Hepatocyte (in vitro differentiated cells): ENCODE measurements around the gene FAM222A. TPM values are rescaled to one million over a fixed set of nuclear protein-coding genes. Genes with fewer than 3 reads are reported as not detected.

Source experiments
- DNase-seq: peaks from one replicate; pipeline ENCODE4 v3.0.0-alpha.2; 2016; ENCODE audit warnings: low spot score
- H2AFZ ChIP-seq: fragments of 200-600 bp; sonication (generic); 2 replicates; pipeline ENCODE4 v1.6.0; 2016; ENCODE audit warnings: antibody characterized with exemption, mild to moderate bottlenecking
- H3K27ac ChIP-seq: fragments of 200-600 bp; sonication (generic); 2 replicates; pipeline ENCODE4 v1.5.1; 2016; ENCODE audit warnings: mild to moderate bottlenecking
- H3K27me3 ChIP-seq: fragments of 200-600 bp; sonication (generic); 2 replicates; pipeline ENCODE4 v1.6.1; 2016
- H3K36me3 ChIP-seq: fragments of 200-600 bp; sonication (generic); replicated peaks from 2 replicates; pipeline ENCODE4 v1.5.1; 2016; ENCODE audit warnings: low read depth; ENCODE audit not compliant: insufficient read depth
- H3K4me1 ChIP-seq: fragments of 200-600 bp; sonication (generic); 2 replicates; pipeline ENCODE4 v1.5.1; 2016; ENCODE audit warnings: mild to moderate bottlenecking, moderate library complexity; ENCODE audit not compliant: insufficient read depth
- H3K4me2 ChIP-seq: fragments of 200-600 bp; sonication (generic); 2 replicates; pipeline ENCODE4 v1.6.0; 2016
- H3K4me3 ChIP-seq: fragments of 200-600 bp; sonication (generic); 2 replicates; pipeline ENCODE4 v1.5.1; 2016; ENCODE audit warnings: mild to moderate bottlenecking
- H3K79me2 ChIP-seq: fragments of 200-600 bp; sonication (generic); 2 replicates; pipeline ENCODE4 v1.6.0; 2017; ENCODE audit warnings: mild to moderate bottlenecking
- H3K9me2 ChIP-seq: fragments of 200-600 bp; sonication (generic); replicated peaks from 2 replicates; pipeline ENCODE4 v1.6.0; 2017; ENCODE audit warnings: mild to moderate bottlenecking; ENCODE audit not compliant: insufficient read depth
- H3K9me3 ChIP-seq: fragments of 200-600 bp; sonication (generic); 2 replicates; pipeline ENCODE4 v1.5.1; 2016; ENCODE audit warnings: low read depth, mild to moderate bottlenecking
- H4K20me1 ChIP-seq: fragments of 200-600 bp; sonication (generic); 2 replicates; pipeline ENCODE4 v1.6.0; 2016; ENCODE audit warnings: mild to moderate bottlenecking; ENCODE audit not compliant: insufficient read depth, poor library complexity, severe bottlenecking
- CTCF ChIP-seq: fragments of 200-600 bp; sonication (generic); IDR thresholded peaks from 2 replicates; pipeline ENCODE4 v1.5.1; 2016; ENCODE audit warnings: antibody characterized with exemption, mild to moderate bottlenecking; ENCODE audit not compliant: poor library complexity
- EZH2 ChIP-seq: fragments of 200-600 bp; sonication (generic); IDR thresholded peaks from 2 replicates; pipeline ENCODE4 v1.6.1; 2016; ENCODE audit warnings: antibody characterized with exemption, mild to moderate bottlenecking, borderline replicate concordance
- EZH2phosphoT487 ChIP-seq: fragments of 200-600 bp; sonication (generic); IDR thresholded peaks from one replicate; pipeline ENCODE4 v1.6.1; 2018; ENCODE audit warnings: antibody characterized with exemption, mild to moderate bottlenecking, low read depth, moderate library complexity; ENCODE audit not compliant: unreplicated experiment, severe bottlenecking
- WGBS: methylation state at CpG from one replicate; pipeline ENCODE4 v1.1.6; 2016; ENCODE audit warnings: low lambda C conversion rate; ENCODE audit errors: missing lambda C conversion rate; 5-methylcytosine and 5-hydroxymethylcytosine counted together
- polyA plus RNA-seq: library from polyadenylated mRNA; unstranded; fragments of >200 nt; fragmentation: Nextera tagmentation; extraction: Ambion mirVana; gene quantifications from 2 replicates; pipeline ENCODE4 v1.2.1, GENCODE V29; 2016
- total RNA-seq: library from RNA; depleted of rRNA; stranded (reverse); fragments of >200 nt; gene quantifications from 2 replicates; pipeline ENCODE4 v1.2.3, GENCODE V29; 2014

The FAM222A gene
- total and polyA plus RNA-seq, 2 experiments from 2014 or later: 7.4 to 11.3 TPM

- no peaks in the 10 kb centered on the region for H3K9me3 ChIP-seq
- H3K27me3 ChIP-seq: no peaks in the 10 kb centered on the region
- DNase-seq: no peak
- H3K27ac ChIP-seq: no peak overlapping the region
- no peak overlapping the region for H3K4me3 ChIP-seq
- TF ChIP-seq CTCF (no peak), EZH2phosphoT487 (no peak), EZH2 (no peak)
- H3K4me2 ChIP-seq: no peak overlapping the region
- H3K9me2 ChIP-seq: no peaks in the 10 kb centered on the region
- WGBS: 71% methylated on average over 9 of the region's 9 CpGs
- H2AFZ ChIP-seq: no peak overlapping the region
- H3K36me3 ChIP-seq: no peaks in the 10 kb centered on the region
- H4K20me1 ChIP-seq: no peaks in the 10 kb centered on the region
- H3K4me1 ChIP-seq: peaks cover 33% of the 10 kb centered on the region
- peaks cover 4% of the 10 kb centered on the region for H3K79me2 ChIP-seq
Measured at GRCh38 chr12:109735825-109736551, 22.4 kb downstream of the FAM222A start.

- Histone ChIP-seq H2AFZ (no peak overlapping the region), H3K36me3 (no peaks in the 10 kb centered on the region), H3K4me1 (peaks cover 37% of the 10 kb centered on the region), H3K9me2 (no peaks in the 10 kb centered on the region), H3K4me2 (no peak overlapping the region), H3K4me3 (no peak overlapping the region), H3K27ac (no peak overlapping the region), H3K27me3 (no peaks in the 10 kb centered on the region), H4K20me1 (no peaks in the 10 kb centered on the region), H3K9me3 (no peaks in the 10 kb centered on the region), H3K79me2 (peaks cover 4% of the 10 kb centered on the region)
- no peak for TF ChIP-seq EZH2
- TF ChIP-seq CTCF: no peak
- TF ChIP-seq EZH2phosphoT487: no peak
- peak; percentile 87 for DNase-seq
- 22% methylated on average over 12 of the region's 12 CpGs for WGBS
Measured at GRCh38 chr12:109736552-109737108, 23.0 kb downstream of the FAM222A start.

DNA sequence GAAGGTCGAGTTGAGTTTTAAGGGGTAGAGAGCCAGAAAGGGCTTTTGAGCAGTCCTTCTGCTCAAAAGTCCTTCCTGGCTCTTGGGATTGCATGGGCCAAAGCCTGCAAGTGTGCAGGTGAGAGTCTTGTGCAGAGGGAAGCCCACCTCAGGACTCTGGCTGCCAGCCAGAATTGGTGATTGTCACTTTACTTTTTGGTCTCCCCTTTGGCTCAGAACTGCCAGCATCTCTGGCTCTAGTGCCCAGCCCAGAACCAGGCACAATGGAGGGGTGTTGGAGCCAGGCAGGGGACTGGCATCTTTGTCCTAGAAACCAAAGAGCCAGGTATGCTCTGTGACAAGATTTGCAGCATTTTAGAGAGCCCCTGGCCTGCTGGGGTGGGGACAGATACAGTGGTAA is 23.5 kb downstream of the FAM222A start:
- 7% methylated on average over 1 of the region's 1 CpG for WGBS
- Histone ChIP-seq H3K4me1 (peaks cover 40% of the 10 kb centered on the region), H3K27me3 (no peaks in the 10 kb centered on the region), H3K4me3 (no peak overlapping the region), H3K79me2 (peaks cover 4% of the 10 kb centered on the region), H3K4me2 (peak overlapping the region; percentile 48), H4K20me1 (no peaks in the 10 kb centered on the region), H2AFZ (no peak overlapping the region), H3K9me2 (no peaks in the 10 kb centered on the region), H3K36me3 (no peaks in the 10 kb centered on the region), H3K27ac (no peak overlapping the region), H3K9me3 (no peaks in the 10 kb centered on the region)
- TF ChIP-seq EZH2phosphoT487: no peak
- TF ChIP-seq CTCF: no peak
- DNase-seq: no peak
